ENCODE data around the gene RPS6KA3. TPM values are rescaled to one million over a fixed set of nuclear protein-coding genes. Genes with fewer than 3 reads are reported as not detected.

Gene RPS6KA3
- total RNA-seq, 1 donor from 2014 or later: 26.6 TPM

GRCh38 chrX:20227116-20227515, 39.6 kb downstream of the RPS6KA3 start:
- H3K4me3 ChIP-seq (ENCODE audit: low read depth, low read length): no peak overlapping the region
- no peak for TF ChIP-seq CTCF (IDR thresholded peaks at IDR 0.05; ENCODE audit: insufficient read depth, low read length, poor library complexity, severe bottlenecking)
- peaks cover under 1% of the 10 kb centered on the region for H3K36me3 ChIP-seq (ENCODE audit: control insufficient read depth, insufficient read depth, low read length)
- no peak for DNase-seq (ENCODE audit: low read depth)
- no peaks in the 10 kb centered on the region for H3K27me3 ChIP-seq (ENCODE audit: control insufficient read depth, insufficient read depth, low read length)

GRCh38 chrX:20225488-20225833, 41.2 kb downstream of the RPS6KA3 start:
- DNase-seq (ENCODE audit: low read depth): no peak
- no peak overlapping the region for H3K4me3 ChIP-seq (ENCODE audit: low read depth, low read length)
- no peak for TF ChIP-seq CTCF (IDR thresholded peaks at IDR 0.05; ENCODE audit: insufficient read depth, low read length, poor library complexity, severe bottlenecking)

GRCh38 chrX:20224814-20225487, 41.8 kb downstream of the RPS6KA3 start:
- Histone ChIP-seq H3K36me3 (ENCODE audit: control insufficient read depth, insufficient read depth, low read length) (peaks cover 1% of the 10 kb centered on the region), H3K4me3 (ENCODE audit: low read depth, low read length) (no peak overlapping the region), H3K27me3 (ENCODE audit: control insufficient read depth, insufficient read depth, low read length) (no peaks in the 10 kb centered on the region)
- no peak for DNase-seq (ENCODE audit: low read depth)
- no peak for TF ChIP-seq CTCF (IDR thresholded peaks at IDR 0.05; ENCODE audit: insufficient read depth, low read length, poor library complexity, severe bottlenecking)

More at GRCh38 chrX:20225488-20225833, 41.2 kb downstream of the RPS6KA3 start:
- Histone ChIP-seq H3K36me3 (ENCODE audit: control insufficient read depth, insufficient read depth, low read length) (peaks cover 1% of the 10 kb centered on the region), H3K27me3 (ENCODE audit: control insufficient read depth, insufficient read depth, low read length) (no peaks in the 10 kb centered on the region)

GRCh38 chrX:20221902-20222301, 44.8 kb downstream of the RPS6KA3 start:
- H3K4me3 ChIP-seq (ENCODE audit: low read depth, low read length): no peak overlapping the region
- no peaks in the 10 kb centered on the region for H3K27me3 ChIP-seq (ENCODE audit: control insufficient read depth, insufficient read depth, low read length)
- H3K36me3 ChIP-seq (ENCODE audit: control insufficient read depth, insufficient read depth, low read length): peaks cover 1% of the 10 kb centered on the region
- TF ChIP-seq CTCF (IDR thresholded peaks at IDR 0.05; ENCODE audit: insufficient read depth, low read length, poor library complexity, severe bottlenecking): no peak
- no peak for DNase-seq (ENCODE audit: low read depth)

GRCh38 chrX:20218836-20219505, 47.7 kb downstream of the RPS6KA3 start:
- peak; percentile 10 for TF ChIP-seq CTCF (IDR thresholded peaks at IDR 0.05; ENCODE audit: insufficient read depth, low read length, poor library complexity, severe bottlenecking)
- Histone ChIP-seq H3K36me3 (ENCODE audit: control insufficient read depth, insufficient read depth, low read length) (peaks cover 1% of the 10 kb centered on the region), H3K4me3 (ENCODE audit: low read depth, low read length) (no peak overlapping the region), H3K27me3 (ENCODE audit: control insufficient read depth, insufficient read depth, low read length) (no peaks in the 10 kb centered on the region)
- no peak for DNase-seq (ENCODE audit: low read depth)
